HG03469 (cell line): Measurements from ENCODE around the gene MORF4L1.
"Not testable (repeated sequence)": the region's sequence is repeated elsewhere in the genome, so short reads cannot be mapped to it uniquely, and the experiment has no call there.

Experiments
- ATAC-seq: cut with Tn5 transposase; IDR thresholded peaks from one replicate; pipeline ENCODE4 v1.9.1; 2021; ENCODE audit warnings: mild to moderate bottlenecking, moderate library complexity, moderate number of reproducible peaks; ENCODE audit not compliant: unreplicated experiment

The MORF4L1 gene

GRCh38 chr15:78855746-78856145 is 16.9 kb upstream of the MORF4L1 start:
- no peak for ATAC-seq

- ATAC-seq = no peak
Observed at GRCh38 chr15:78859971-78860719, 12.5 kb upstream of the MORF4L1 start.

- ATAC-seq = not testable (repeated sequence)
Observed at GRCh38 chr15:78865585-78865984, 7.1 kb upstream of the MORF4L1 start.

DNA sequence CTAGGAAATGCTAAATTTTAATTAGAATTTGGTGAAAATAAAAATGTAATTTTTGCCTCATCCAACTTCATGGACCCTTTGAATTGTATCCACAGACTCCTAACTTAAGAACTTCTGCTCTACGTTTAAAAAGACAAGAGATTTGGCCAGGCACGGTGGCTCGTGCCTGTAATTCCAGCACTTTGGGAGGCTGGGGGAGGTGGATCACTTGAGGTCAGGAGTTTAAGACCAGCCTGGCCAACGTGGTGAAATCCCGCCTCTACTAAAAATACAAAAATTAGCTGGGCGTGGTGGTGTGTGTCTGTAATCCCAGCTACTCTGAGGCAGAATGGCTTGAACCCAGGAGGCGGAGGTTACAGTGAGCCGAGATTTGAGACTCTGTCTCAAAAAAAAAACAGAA is 6.7 kb upstream of the MORF4L1 start:
- not testable (repeated sequence) for ATAC-seq

GRCh38 chr15:78866803-78867202 is 5.9 kb upstream of the MORF4L1 start:
- no peak for ATAC-seq

- no peak for ATAC-seq
Observed at GRCh38 chr15:78868366-78868765, 4.3 kb upstream of the MORF4L1 start.

GRCh38 chr15:78871483-78872127 is 1.1 kb upstream of the MORF4L1 start:
- ATAC-seq = not testable (repeated sequence)

DNA sequence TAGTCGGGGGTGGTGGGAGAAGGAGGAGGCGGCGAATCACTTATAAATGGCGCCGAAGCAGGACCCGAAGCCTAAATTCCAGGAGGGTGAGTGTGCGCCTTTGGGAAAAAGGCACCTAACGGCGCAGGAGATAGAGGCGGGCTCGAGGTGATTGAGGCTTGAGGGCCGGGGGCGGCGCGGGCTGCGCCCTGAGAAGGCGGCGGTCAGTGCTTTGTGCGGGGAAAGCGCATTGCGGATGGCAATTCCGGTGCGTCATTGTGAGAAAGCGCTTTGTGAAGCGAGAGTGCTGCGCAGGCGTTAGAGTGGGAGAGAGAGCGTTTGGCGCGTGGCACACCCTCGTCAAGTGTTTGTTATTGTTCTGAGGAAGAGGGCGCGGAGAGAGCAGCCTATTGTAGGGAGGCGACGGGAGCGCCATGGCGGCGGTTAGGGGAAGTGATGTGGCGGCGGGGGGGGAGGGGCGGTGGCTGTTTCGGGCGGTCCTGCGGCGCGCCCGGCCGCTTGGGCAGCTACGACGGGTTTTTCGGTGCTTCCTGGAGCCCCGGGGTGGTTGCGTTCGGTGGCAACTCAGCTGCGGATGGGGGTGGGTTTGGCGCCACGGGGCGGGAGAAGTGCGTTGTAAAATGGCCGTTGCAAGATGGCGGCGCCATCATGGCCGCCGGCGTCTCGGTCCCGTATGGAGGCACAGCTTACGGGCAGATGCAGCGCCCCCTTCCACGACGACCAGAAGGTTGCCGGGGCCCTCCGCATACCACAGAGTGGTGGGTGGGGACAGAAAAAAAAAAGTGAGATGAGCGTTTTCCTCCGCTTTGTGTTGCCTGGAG is 492 bp downstream of the MORF4L1 start:
- peak; percentile 49 for ATAC-seq

DNA sequence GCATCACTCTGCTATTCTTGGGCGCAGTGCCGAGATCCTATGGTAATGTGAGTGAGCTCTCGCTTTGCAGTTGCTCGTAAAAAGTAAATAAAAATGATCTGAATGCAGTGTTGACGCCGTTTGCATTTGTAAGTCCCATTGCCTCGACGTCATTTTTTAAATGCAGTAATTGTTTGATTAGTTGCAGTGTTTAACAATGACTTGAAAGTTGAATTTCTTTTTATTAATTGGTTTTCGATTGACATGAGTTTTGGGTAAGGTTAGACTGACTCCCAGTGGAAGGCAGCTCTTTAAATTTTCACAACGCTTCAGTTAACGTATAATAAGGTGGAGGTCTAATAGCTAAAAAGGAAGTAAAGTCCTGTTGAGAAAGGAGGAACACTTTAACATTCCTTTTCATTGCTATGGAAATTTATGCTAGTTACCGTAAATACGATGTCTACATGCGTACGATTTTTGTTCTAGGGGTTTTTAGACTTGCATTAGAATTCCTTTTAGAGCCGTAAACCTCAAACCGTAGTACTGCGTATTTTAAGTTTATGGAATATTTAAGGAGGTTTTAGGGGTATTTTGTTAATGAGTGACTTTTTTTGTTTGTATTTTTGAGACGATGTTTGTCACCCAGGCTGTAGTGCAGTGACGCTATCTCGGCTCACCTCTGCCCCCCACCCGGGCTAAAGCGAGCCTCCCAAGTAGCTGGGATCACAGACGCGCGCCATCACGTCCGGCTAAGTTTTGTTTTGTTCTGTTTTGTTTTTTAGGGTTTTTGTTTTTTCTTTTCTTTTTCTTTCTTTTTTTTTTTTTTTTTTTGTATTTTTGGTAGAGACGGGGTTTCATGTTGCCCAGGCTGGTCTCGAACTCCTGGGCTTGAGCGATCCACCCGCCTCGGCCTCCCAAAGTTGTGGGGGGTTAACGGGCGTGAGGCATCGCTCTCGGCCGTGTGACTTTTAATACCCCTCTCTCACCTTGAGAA is 1.4 kb downstream of the MORF4L1 start:
- no peak for ATAC-seq

GRCh38 chr15:78875107-78875914 is 2.6 kb downstream of the MORF4L1 start:
- no peak for ATAC-seq

GRCh38 chr15:78876954-78877353 is 4.3 kb downstream of the MORF4L1 start:
- not testable (repeated sequence) for ATAC-seq

DNA sequence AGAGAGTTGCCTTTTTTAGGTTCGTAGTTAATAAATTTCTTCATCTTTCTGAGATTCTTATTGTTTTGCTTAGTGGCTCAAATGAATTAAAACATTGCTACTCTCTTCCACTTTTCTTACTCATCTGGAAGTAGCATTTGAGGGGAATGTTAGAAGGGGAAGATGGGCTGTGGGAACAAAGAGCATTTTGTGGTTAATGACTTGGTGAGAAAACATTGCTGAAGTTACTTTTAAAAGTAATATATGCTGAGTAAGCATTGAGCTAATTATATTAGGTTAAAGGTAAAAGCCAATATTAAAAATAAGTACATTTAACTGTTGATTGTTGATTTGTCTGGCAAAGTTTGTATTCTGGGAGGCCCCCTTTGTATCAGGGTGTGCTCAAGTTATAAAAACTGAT is 5.7 kb downstream of the MORF4L1 start:
- ATAC-seq = no peak

DNA sequence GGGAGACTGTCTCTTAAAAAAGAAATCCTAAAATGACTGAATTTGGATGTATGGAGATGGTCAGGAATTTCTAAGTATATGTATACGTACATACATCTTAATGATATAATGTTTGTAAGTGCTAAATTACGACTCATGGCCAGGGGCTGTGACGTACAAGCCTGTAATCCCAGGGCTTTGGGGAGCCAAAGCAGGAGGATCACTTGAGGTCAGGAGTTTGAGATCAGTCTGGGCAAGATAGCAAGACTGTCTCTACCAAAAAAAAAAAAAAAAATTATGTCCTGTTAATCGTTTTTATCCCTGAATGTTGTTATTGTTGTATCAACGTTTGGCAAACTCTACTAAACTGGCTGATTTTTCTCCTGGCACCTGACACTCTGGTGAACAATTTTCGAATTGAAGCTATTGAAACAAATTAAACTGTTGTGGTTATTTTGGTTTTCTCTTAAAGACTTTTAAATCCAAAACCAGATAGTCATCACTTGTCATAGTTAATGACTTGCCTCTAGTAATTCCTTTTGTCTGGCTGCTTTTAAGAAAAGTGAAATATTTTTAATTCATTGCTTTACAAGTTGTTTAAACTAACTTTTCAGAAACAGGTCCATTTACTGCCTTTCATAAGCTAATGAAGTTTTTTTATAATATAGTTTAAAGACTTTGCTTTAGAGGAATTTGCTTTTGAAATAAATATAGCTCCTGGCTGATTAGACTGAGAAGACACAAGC is 7.0 kb downstream of the MORF4L1 start:
- ATAC-seq = no peak

DNA sequence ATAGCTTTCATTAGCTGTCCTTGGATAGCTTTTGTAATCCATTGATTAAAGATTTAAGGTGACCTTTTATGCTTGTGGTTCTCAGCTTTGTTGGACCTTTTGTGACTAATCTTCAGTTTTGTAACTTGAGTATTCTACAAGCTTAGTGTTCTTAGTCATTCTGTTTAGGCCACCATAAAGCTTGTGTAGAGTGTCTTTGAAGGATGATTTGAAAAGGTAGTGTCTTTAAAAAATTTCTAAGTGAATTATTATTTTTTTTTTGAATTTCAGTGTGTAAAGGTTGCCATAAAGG is 7.5 kb downstream of the MORF4L1 start:
- ATAC-seq = no peak

DNA sequence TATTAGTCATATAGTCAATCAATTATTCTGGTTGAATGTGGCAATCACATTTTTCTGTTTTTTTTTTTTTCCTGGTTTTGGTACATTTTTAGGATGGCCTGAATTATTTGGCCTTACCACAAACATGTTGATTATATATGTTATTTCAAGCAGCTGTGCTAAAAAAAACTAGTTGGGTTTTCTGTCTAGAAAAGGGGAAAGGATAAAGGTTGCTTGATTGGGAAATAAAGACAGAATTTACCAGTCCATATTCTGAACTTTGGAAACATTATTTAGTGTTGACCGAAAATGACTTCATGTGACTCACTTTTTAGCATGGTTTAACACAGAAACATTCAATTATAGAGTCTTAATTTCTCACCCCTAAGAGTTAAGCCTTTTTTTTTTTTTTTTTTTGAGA is 8.1 kb downstream of the MORF4L1 start:
- ATAC-seq = no peak

DNA sequence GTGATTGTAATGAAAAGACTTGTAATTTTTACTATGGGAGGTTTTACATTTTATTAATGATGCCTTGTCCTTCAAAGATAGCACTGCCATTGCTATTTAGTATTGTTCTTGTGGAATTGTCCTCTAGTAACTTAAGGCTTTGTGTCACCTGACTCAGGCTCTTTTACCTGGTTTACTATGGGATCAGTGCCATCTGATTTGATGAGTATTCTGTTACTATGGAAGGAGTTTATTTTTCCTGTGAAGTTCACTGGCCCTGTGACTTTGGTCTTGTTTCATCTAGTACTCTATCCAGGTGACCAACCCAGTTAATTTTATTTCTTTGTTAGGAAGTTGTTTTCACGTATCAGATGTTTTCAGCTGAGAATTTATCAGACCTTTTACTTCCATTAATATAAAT is 9.0 kb downstream of the MORF4L1 start:
- ATAC-seq = no peak

- ATAC-seq = no peak
Observed at GRCh38 chr15:78889000-78889399, 16.3 kb downstream of the MORF4L1 start.

GRCh38 chr15:78893538-78893937 is 20.8 kb downstream of the MORF4L1 start:
- no peak for ATAC-seq

DNA sequence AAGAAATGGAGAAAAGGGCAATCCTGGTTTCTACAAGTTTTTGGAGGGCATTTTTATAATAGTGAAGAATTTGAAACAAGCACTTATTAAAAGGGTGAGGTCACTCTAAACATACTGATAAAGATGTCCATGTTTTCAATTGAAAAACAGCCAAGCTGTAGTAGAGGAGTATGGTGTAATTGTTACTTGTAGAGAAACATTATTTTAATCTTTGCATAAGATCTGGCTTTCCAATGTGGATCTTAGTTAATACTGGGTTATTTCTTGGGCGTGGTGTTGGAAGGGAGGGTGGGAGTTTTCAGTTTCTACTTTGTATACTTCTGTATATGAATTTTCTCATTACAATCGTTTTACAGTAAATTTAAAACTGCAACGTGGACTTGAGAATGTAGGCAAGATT is 22.8 kb downstream of the MORF4L1 start:
- ATAC-seq = no peak
